CD14-positive monocyte (primary cell): ENCODE results near the gene FOXJ3. TPM values are rescaled to one million over a fixed set of nuclear protein-coding genes. Genes with fewer than 3 reads are reported as not detected.

ENCODE experiments used
- DNase-seq, 3 donors: peaks; one replicate each; pipeline ENCODE4 v3.0.0-alpha.2; 2011 to 2022
- H2AFZ ChIP-seq: 2 replicates; pipeline ENCODE4 v1.6.0; 2012; ENCODE audit warnings: mild to moderate bottlenecking, low read depth, low read length, inconsistent platforms; ENCODE audit not compliant: insufficient read depth, poor library complexity, severe bottlenecking
- H3K27ac ChIP-seq, 2 donors: 1 replicate in 1 of 2; 2 replicates in 1 of 2; pipeline ENCODE4 v1.5.1; 2012 to 2013; ENCODE audit warnings: low read length in 2 of 2, control low read depth in 1 of 2, inconsistent platforms in 1 of 2, low read depth in 1 of 2, mild to moderate bottlenecking in 1 of 2
- H3K27me3 ChIP-seq, 2 donors: one replicate each; pipeline versions ENCODE4 v1.6.0 to v1.6.1; 2011 to 2013; ENCODE audit warnings: low read length in 2 of 2; ENCODE audit not compliant: control insufficient read depth in 2 of 2, insufficient read depth in 2 of 2
- H3K36me3 ChIP-seq, 2 donors: replicated peaks in 1 of 2; 1 replicate in 1 of 2; 2 replicates in 1 of 2; pipeline versions ENCODE4 v1.5.1 to v1.6.1; 2012 to 2013; ENCODE audit warnings: low read length in 2 of 2, control low read depth in 1 of 2, inconsistent platforms in 1 of 2, mild to moderate bottlenecking in 1 of 2; ENCODE audit not compliant: insufficient read depth in 2 of 2, control insufficient read depth in 1 of 2
- H3K4me1 ChIP-seq, 2 donors: 1 replicate in 1 of 2; 2 replicates in 1 of 2; pipeline versions ENCODE4 v1.5.1 to v1.6.1; 2012 to 2013; ENCODE audit warnings: low read length in 2 of 2, control low read depth in 1 of 2, inconsistent platforms in 1 of 2, mild to moderate bottlenecking in 1 of 2, moderate library complexity in 1 of 2; ENCODE audit not compliant: insufficient read depth in 2 of 2, control insufficient read depth in 1 of 2
- H3K4me2 ChIP-seq: replicated peaks from 2 replicates; pipeline ENCODE3; 2012; ENCODE audit warnings: low read length, moderate library complexity, mild to moderate bottlenecking; ENCODE audit not compliant: poor library complexity, severe bottlenecking; ENCODE audit errors: extremely low read depth
- H3K4me3 ChIP-seq, 3 experiments: fragments of 200-600 bp in 1 of 3; sonication (generic) in 1 of 3; replicated peaks in 1 of 3; 1 replicate in 2 of 3; 2 replicates in 1 of 3; pipeline ENCODE4 v1.5.1; 2011 to 2013; ENCODE audit warnings: low read length in 3 of 3, mild to moderate bottlenecking in 3 of 3, control low read depth in 2 of 3, low read depth in 2 of 3, inconsistent platforms in 1 of 3, moderate library complexity in 1 of 3
- H3K79me2 ChIP-seq: 2 replicates; pipeline ENCODE4 v1.6.0; 2012; ENCODE audit warnings: mild to moderate bottlenecking, control low read depth, inconsistent platforms, low read length, moderate library complexity; ENCODE audit not compliant: insufficient read depth
- H3K9ac ChIP-seq: 2 replicates; pipeline ENCODE4 v1.6.0; 2017; ENCODE audit warnings: low read length, mild to moderate bottlenecking; ENCODE audit not compliant: insufficient read depth, poor library complexity, severe bottlenecking
- H3K9me3 ChIP-seq, 2 donors: replicated peaks in 1 of 2; 1 replicate in 1 of 2; 2 replicates in 1 of 2; pipeline versions ENCODE4 v1.5.1 to v1.6.1; 2012 to 2013; ENCODE audit warnings: low read length in 2 of 2, control low read depth in 1 of 2; ENCODE audit not compliant: control insufficient read depth in 1 of 2, insufficient read depth in 1 of 2
- H4K20me1 ChIP-seq: 2 replicates; pipeline ENCODE4 v1.6.0; 2012; ENCODE audit warnings: mild to moderate bottlenecking, low read length, control low read depth, moderate library complexity; ENCODE audit not compliant: insufficient read depth
- H3K27ac Mint-ChIP-seq, 7 donors: one replicate each; pipeline ENCODE4 v1.8.0; 2020; ENCODE audit warnings: mild to moderate bottlenecking in 7 of 7, mixed read lengths in 7 of 7, moderate library complexity in 6 of 7, inconsistent platforms in 2 of 7
- H3K27me3 Mint-ChIP-seq, 3 donors: one replicate each; pipeline ENCODE4 v1.8.0; 2021 to 2022; ENCODE audit warnings: low read depth in 3 of 3, mild to moderate bottlenecking in 3 of 3, mixed read lengths in 3 of 3, moderate library complexity in 3 of 3, inconsistent platforms in 1 of 3
- H3K36me3 Mint-ChIP-seq, 2 donors: one replicate each; pipeline ENCODE4 v1.8.0; 2020; ENCODE audit warnings: mixed read lengths in 2 of 2, inconsistent platforms in 1 of 2, mild to moderate bottlenecking in 1 of 2
- H3K4me1 Mint-ChIP-seq: one replicate; pipeline ENCODE4 v1.8.0; 2020; ENCODE audit warnings: mild to moderate bottlenecking, mixed read lengths
- H3K4me3 Mint-ChIP-seq, 2 donors: one replicate each; pipeline ENCODE4 v1.8.0; 2020; ENCODE audit warnings: mild to moderate bottlenecking in 2 of 2, mixed read lengths in 2 of 2, moderate library complexity in 1 of 2
- H3K9me3 Mint-ChIP-seq, 7 donors: one replicate each; pipeline ENCODE4 v1.8.0; 2020 to 2022; ENCODE audit warnings: mixed read lengths in 7 of 7, mild to moderate bottlenecking in 6 of 7, moderate library complexity in 6 of 7, inconsistent platforms in 2 of 7
- CTCF ChIP-seq: fragments of 200-600 bp; IDR thresholded peaks from one replicate; pipeline ENCODE4 v1.8.0; 2022; ENCODE audit warnings: antibody characterized with exemption, mild to moderate bottlenecking
- WGBS: methylation state at CpG from one replicate; pipeline ENCODE4 v1.1.5; 2013; ENCODE audit warnings: missing lambda C conversion rate; ENCODE audit not compliant: insufficient coverage; 5-methylcytosine and 5-hydroxymethylcytosine counted together
- intact Hi-C, 2 donors: fragments of 100-400 bp; cut with micrococcal nuclease; formaldehyde crosslinking; loops; one replicate each; pipeline versions ENCODE4 v1.15.0 to v1.15.1; 2023
- polyA plus RNA-seq, 3 donors: library from polyadenylated mRNA; depleted of rRNA in 1 of 3; unstranded in 2 of 3; stranded (reverse) in 1 of 3; fragments of 300-500 nt in 2 of 3; fragments of >200 nt in 1 of 3; fragmentation: Illumina TruSeq in 2 of 3; gene quantifications; 1 replicate in 2 of 3; 2 replicates in 1 of 3; pipeline ENCODE4 v1.2.3, GENCODE V29; 2012 to 2021

The FOXJ3 gene
- polyA plus RNA-seq, 3 donors = 10.2 to 18.5 (median 18.4) TPM

GRCh38 chr1:42348498-42348897, 13.5 kb upstream of the FOXJ3 start:
- no peak overlapping the region for H3K27ac Mint-ChIP-seq

GRCh38 chr1:42343049-42343448, 8.0 kb upstream of the FOXJ3 start:
- intact Hi-C loops = loop anchor here in 1 of 2 donors (10.0 kb wide), 1 partner anchor 402 kb away; the partner anchor contains the start of gene CLDN19
- H3K79me2 ChIP-seq = no peaks in the 10 kb centered on the region
- Mint-ChIP-seq H3K9me3 (peaks cover 0 to 2% (median 0%) of the 10 kb centered on the region in 7 donors), H3K36me3 (no peaks in the 10 kb centered on the region), H3K27ac (no peak overlapping the region), H3K4me3 (no peak overlapping the region), H3K4me1 (no peaks in the 10 kb centered on the region), H3K27me3 (peaks cover 2 to 10% (median 9%) of the 10 kb centered on the region in 3 donors)
- H3K9me3 ChIP-seq = no peaks in the 10 kb centered on the region
- no peak overlapping the region for H3K4me2 ChIP-seq
- H3K4me1 ChIP-seq = no peaks in the 10 kb centered on the region
- no peak overlapping the region for H3K27ac ChIP-seq
- no peak for DNase-seq
- no peak overlapping the region for H3K4me3 ChIP-seq
- no peak overlapping the region for H2AFZ ChIP-seq
- no peaks in the 10 kb centered on the region for H3K27me3 ChIP-seq
- H4K20me1 ChIP-seq = no peaks in the 10 kb centered on the region
- WGBS = 60% methylated on average over 1 of the region's 5 CpGs
- no peaks in the 10 kb centered on the region for H3K36me3 ChIP-seq
- no peak for TF ChIP-seq CTCF
- H3K9ac ChIP-seq = no peak overlapping the region

More at GRCh38 chr1:42348498-42348897, 13.5 kb upstream of the FOXJ3 start:
- no peak for TF ChIP-seq CTCF
- Mint-ChIP-seq H3K36me3 (no peaks in the 10 kb centered on the region), H3K9me3 (peaks cover 0 to 2% (median 0%) of the 10 kb centered on the region in 7 donors), H3K27me3 (peaks cover 4 to 14% (median 5%) of the 10 kb centered on the region in 3 donors), H3K4me3 (no peak overlapping the region), H3K4me1 (no peaks in the 10 kb centered on the region)
- Histone ChIP-seq H3K27me3 (no peaks in the 10 kb centered on the region), H3K79me2 (no peaks in the 10 kb centered on the region), H3K4me2 (no peak overlapping the region), H3K27ac (no peak overlapping the region), H2AFZ (no peak overlapping the region), H3K9ac (no peak overlapping the region), H3K4me1 (no peaks in the 10 kb centered on the region), H3K4me3 (no peak overlapping the region), H3K36me3 (no peaks in the 10 kb centered on the region), H3K9me3 (no peaks in the 10 kb centered on the region), H4K20me1 (no peaks in the 10 kb centered on the region)
- no peak for DNase-seq
- intact Hi-C loops = loop anchor here in 1 of 2 donors (10.0 kb wide), 1 partner anchor 396 kb away; the partner anchor contains the start of gene CLDN19
